NCI-H2107 (cell line): ENCODE measurements around the gene SEMA3G.

Source experiments
- DNase-seq: peaks from one replicate; lab custom pipeline; 2025; lab: John Stamatoyannopoulos, UW

Gene SEMA3G

DNA sequence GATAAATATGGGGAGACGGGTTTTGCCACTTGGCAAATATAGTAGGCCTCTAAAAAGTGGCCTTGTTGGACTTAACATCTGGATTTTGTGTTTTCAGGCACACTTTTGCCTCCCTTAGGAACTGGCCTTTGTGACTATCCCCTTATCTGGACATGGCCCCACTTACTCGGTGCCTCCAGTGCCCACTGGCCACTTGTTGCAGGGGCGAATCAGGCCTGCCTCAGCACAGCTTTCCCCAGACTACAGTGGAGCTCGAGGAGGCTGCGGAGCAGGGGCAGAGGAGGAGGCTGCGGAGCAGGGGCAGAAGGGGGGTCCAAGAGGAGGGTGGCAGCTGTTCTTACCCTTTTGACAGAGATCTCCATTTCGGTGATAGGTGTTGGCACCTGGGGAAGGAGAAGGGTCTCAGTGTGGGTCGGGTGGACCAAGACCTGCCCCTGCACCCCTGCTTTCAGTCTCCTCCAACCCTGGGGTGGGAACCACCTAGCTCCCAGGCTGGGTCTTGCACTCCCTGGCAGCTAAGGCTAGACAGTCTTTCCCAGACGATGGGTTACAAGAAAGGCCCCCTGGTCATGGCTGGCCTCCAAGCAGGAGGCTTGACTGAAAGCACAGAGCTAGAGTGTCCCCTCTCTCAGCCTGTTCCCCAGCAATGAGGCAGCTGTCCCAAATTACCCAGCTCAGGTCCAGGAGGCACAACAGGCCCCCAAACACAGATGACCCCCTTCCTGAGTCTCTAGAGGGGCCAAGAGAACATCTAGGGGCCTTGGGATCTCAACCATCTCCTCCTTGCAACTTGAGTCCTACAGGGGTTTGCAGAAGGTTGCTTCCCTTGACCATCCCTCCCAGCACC lies 6.1 kb downstream of the SEMA3G start:
- DNase-seq = no peak

DNA sequence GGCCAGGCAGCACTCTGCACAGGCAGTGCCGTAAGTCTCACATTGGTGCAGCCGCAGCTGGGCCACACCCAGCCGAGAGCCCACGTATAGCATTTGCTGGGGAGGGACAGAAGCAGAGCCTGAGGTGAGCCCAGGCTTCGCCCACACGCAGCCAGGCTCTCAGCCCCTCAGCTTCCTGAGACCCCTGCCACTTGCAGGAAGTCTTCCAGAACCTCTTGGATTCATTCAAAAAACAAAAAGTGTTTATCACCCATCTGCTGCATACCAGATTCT lies 6.9 kb downstream of the SEMA3G start:
- no peak for DNase-seq

DNA sequence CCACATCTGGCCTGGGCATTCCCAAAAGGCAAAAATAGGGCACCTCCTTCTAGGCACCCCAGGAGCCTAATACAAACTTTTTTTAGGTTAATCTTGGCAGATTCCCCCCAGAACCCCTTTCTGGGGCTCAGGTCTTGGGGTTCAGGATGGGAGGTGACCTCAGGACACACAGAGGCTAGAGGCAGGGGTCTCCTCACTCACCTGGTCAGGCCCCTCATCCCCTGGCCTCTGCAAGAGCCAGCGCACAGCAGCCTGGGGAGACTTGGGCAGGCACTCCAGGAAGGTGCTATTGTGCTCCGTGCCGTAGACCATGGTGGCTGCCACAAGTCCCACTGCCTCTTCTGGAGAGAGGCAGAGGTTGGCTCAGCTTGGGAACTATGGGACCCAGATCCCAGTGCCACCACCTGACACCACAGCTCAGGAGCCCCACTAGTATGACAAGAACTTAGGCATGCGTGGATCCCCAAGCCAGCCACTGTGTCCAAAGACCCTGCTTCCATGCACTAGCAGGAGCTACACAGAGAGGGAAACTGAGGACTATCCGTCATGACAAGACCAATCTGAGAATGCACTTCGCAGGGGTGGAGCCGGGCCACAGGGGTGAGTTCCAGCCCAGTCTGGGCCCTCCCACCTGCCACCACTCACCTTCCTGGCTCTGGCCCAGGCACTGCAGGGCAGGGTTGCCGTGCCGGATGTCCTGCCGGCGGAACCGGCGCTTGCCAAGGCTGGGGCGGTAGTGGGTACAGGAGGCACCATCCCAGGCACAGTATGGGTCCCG lies 7.4 kb downstream of the SEMA3G start:
- no peak for DNase-seq

DNA sequence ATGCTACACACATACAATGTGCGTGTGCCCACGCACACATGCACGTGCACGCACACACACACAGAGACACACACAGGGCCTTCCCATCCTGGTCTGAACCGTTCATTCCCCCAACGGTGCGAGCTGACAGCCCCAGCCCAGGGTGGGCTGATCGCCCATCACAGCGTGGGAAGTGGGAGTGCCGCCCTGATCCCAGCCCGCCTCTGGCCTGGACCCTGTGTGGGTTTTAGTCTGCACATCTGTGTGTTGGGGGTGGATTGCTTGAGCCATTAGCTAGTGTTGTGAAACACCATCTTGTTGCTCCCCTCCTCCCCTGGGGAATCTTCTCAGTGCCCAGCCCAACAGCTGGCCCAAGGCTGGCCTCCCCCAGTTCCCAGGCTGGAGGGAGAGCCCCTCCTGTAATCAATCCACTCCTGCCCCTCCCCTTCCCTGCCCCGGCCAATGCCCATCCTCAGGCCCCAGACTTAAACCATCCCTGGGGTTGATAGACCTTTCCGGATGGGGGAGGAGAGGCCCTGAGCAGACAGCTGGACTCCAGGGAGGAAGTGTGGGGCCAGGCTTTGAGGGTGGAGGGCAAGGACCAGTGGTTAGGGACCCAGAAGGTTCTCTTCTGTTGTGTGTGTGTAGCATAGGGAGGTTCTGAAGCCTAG lies 8.3 kb downstream of the SEMA3G start:
- DNase-seq = no peak

DNA sequence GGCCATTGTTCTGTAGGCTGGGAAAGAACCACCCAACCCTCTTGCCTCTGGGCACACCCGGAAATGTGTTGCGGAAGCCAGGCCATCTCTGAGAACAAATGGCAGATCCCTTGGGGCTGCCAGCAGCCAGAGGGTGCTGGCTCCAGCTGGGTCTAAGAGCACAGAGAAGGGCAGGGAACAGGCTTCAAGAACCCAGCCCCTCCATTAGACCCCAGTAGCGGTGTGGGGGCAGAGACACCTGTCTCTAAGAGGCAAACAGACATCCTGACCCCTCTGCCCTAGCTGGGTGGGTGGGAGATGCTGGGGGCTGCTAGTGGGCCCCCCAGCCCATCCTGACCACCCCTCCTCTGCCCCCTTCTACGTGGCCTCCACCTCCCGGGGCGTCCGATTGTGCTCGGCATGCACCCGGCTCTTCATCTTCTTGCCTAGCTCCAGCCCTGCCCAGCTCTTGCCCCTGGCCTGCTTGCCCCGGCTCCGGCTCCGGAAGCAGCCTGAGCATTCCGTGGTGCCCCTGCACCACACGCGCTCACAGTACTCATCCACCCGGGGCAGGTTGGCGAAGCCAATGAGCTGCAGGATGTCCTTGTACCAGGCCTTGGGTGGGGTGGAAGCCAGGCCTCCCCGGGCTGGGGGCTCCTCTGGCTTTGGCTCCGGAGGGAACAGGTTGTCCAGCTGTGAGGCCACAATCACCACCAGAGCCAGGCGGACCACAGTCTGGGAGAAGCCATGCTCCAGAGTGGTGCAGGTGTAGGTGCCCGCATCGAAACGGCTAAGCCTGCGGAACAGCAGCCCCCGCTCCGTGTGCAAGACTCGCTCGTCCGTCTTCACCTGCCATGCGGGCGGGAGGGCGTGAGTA lies 9.4 kb downstream of the SEMA3G start:
- DNase-seq = no peak

DNA sequence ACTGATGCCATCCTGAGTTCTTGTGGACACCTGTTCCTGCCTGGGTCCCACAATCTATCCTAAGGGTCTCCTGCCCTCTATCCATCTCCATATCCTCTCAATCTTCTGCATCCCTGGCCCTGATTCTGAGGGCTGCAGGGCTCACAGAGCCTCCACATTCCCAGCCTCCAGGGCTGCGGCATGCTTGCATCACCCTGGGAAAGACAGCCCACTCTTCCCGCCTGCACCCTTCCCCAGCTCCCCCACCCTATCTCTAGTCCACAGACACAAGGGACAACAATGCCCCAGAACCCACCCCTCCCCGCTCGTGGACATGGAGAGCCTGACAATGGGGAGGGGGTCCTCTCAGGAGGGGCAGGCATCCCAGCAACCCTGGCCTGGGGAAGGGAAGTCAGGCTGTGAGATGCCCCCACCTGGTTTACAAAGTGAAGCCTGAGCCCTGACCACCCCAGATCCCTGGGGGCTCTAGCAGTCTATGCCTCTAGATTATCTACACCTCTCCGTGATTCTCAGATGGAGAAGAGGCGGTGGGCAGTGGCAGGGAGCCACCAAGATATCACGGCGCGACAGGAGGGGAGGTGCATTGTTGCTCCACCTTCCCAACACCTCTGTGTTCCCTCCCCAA lies 10.3 kb downstream of the SEMA3G start:
- no peak for DNase-seq

DNA sequence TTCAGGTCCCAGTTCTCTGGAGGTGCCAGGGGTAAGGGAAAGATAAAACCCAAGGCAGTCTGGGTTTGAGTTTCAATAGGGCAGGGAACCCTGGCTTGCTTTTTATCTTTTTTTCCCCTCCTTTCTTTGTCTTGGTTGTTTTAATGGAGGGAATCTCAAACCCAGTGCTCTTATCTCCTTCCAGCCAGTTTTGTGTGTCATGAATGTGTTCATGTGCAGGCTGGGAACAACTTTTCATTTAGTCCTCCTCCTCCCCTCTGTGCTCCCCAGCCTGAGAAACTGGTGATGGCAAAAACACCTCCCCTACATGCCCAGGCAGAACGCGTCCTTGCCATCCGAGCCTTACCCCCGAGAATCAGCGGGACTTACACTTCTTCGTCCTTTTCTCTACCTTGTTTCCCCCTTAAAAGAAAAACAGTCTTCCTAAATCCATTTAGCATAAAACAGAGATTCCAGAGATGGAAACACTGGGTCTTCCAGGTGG lies 10.9 kb downstream of the SEMA3G start:
- DNase-seq = no peak

DNA sequence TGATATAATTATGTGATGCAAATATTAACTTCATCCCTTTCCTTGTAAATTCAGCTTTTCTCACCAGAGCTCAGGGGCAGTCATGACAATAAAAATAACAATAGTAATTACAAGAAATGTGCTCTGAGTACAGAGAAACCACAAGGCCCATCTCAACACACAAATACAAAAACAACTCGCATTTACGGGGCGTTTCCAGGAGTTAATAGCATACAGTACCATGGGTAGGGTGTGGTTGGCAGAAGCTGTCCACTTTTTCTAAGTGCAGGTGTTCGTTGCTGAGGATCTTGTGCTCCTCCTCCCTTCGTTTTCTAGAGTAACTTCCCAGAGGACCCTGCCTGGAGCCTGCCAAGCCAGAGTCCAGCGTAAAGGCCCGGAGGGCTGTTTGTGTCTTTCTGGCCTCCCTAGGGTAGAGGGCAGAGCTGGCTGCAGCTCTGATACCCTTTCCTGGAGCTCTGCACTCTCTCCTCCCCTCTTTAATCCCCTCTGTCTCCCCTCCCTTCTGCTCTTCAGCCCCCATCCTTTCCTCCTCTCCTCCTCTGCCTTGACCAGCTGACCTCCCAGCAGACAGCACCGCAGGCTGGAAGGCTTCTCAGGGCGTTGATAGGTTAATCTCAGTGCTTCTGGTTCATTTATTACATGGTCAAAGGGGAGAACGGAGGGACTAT lies 11.4 kb downstream of the SEMA3G start:
- DNase-seq = no peak

DNA sequence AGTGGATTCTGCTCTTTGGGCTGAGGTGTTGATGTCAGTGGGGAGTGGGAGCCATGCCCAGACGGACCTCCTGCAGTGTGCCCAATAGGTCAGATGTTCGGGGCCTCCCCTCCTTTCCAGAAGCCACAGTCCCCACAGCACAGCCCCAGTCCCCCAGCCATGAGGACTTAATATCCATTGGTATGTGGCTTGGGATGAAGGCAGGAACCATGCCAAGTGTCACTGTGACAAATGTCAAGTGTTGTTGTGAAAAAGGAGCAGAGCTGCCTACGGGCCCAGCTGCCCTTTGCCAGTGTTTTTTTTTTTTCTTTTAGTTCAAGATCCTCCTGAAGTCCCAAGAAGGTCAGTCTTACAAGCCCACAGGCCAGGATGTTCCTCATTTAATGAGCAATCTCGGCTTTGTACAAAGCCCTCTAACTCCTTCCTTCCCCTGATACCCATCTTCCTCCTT lies 12.2 kb downstream of the SEMA3G start:
- no peak for DNase-seq

DNA sequence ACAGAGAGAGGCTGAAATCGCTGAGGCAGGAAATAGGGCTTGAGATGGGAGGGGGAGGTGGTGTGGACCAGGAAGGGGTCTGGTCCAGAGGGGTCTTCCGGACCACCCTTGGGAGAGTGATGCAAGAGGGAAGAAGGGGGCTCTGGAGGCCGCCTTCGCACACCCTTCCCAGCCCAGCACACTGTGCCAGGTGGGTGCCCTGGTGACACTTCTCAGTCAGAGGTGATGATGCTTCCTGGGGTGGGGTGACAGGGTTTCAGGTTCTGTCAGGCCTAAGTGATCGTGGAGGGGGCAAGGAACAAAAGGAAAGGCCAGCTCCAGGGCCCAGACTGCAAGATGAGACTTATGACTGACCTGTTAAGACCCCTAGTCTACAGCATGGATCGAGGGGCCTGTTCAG lies 12.7 kb downstream of the SEMA3G start:
- DNase-seq = no peak

DNA sequence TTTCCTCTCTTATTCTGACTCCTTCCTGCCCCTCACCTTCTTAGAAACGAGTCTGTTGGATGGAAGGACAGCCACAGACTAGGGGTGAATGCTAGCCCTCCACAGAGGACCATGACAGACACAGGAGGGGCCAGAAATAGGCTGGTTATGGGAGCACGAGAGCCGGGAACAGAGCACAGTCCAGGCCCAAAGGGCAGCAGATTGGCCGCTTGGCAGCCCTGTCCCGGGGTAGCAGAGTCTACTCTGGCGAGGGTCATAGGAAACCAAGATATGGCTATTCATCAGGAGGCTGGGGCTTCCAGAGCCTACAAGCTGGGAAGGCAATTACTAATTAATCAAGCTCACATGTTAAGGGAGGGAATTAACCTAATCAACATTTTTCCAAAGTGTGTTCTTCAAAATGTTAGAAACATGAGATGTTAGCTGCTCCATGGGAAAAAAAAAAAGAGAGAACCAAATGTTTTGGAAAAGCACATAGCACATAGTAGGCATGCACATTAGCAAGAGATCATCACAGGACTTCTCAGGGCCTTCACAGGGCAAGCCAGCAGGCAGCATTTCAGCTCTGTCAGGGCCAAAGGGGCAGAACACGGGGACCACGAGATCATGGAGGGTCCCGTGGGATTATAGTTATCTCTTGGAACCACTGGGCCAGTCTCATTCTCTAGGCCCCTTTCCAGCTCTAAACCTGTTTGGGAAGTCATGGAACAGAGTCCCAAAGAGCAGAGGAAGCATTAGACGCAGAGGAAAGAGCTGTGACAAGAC lies 13.3 kb downstream of the SEMA3G start:
- no peak for DNase-seq

DNA sequence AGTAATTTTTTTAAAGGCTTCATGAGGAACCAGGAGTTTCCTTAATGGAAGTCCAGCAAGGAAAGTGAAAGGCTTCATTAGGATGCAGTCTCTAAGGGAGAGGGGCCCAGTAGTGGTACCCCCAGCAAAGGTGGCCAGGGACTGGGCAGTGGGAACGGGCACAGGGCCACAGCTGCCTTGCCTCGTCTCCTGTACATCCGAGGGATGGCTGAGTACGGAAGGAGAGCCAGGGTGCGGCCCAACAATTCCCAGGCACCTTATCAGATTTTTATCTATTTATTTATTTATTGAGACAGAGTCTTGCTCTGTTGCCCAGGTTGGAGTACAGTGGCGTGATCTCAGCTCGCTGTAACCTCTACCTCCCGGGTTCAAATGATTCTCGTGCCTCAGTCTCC lies 14.5 kb downstream of the SEMA3G start:
- no peak for DNase-seq

DNA sequence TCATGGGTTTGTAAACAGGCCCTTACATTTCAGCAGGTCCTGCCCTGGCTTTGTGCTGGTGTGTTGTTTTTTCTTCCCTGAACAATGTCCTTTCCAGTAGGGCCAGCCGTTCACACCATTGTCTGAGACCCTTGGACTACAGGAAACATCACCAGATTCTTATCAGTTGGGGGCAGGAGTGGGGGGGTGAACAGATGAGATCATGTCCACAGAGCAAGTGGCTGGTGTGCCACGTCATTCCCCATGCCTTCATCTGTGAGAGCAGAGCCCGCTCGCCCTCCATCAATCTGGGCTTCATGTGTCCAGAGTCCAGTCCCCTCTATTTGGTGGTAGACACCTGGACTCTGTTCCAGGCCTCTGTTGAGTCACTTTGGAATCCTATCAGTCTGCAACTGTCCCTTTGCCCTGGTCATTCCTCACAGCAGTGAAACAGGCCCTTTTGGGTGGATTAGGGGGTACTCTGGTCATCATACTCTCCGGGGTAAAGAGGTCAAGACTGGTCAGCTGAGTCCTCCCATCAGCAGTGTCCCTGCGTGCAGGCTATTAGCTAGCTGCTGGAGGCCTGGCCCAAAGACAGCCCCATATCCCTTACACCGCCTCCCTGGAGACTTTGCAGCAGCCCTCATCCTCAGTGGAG lies 15.0 kb downstream of the SEMA3G start:
- no peak for DNase-seq

DNA sequence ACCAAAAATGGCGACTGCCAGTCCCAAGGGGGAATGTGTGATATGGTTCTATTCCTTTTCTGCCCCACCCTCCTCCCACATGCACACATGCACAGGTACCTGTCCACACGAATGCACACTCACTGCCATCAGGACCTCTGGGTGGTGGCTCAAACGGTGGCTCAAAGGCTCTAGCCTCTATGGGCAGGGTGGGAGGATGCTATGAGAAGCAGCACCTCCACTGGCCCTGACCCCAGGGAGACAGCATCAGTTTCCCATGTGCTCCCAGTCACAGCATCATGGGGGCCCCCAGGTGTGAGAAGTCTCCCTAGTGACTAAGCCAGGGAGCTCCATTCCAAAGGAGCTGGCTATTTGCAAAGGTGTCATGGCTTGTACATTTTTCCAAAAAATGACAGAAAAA lies 15.9 kb downstream of the SEMA3G start:
- no peak for DNase-seq

DNA sequence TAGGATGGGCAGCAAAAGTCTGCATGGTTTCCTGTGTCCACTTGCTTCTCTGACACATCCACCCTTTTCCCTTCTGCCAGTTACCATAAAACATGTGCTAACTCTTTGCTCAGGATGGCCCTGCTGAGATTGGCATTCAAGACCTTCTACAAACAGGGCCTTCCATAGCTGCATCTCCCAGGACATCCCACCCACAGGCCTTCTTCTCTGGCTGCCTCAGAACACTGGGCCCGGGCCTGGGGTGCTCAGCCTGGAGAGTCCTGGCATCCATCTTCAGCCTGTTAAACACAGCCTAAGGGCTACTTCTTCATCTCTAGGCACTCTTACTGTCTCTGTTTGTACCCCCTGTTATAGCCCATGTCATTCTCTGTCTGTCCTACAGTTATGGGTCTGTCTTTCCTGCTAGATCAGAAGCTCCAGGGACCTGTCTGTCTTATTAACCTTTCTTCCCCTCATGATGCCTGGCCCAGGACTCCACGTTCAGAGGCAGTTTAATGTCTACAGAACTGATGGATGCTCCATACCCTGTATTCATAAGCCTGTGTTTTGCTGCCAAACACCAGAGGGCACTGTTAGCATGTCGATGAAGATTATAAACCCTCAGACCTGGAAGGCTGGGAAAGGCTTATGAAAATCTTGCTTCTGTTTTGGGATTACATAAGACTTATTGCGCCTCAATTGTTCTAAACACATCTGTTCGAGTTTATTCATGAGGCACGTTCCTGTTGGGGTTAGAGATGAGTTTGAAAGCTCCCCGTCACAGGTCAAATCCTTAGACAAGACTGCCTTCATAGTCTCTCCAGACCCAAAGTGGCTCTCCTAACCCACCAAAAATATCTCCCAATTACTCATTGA lies 16.5 kb downstream of the SEMA3G start:
- no peak for DNase-seq

DNA sequence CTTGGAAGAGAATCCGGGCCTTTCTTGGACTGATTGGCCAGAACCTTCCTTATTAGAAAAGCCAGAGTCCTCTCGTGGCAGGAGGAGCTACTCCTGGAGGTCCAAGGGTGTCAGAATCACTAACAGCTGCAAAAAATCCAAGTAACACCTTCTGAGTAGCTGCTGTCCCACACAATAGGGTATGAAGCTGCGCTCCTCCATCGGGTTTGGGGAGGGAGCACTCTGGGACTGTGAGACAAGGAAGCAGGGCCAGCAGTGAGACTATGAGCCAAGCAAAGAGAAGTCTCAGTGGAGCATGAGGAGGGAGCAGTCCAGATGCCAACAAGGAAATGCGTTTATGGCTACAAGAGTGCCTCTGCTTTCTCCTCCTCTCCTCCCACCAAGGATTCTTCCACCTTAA lies 21.7 kb downstream of the SEMA3G start:
- no peak for DNase-seq

DNA sequence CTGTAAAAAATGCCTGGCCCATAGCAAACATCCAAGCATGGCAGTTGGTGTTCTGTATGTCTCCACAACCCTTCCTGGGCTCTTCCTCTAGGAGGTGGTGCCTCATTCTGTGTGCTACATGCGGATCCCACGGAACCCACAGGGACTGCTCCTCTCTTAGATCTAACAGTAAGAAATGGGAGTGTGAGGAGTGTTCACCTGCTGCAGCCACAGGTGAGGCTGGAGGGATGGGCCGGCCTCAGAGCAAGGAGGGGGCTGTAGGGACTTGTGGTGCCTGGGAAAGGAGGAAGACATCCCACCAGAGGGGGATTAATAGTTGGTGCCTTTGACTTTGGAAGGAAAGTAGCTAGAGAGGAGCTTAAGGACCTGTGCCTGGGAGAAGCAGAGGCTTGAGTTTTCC lies 22.2 kb downstream of the SEMA3G start:
- DNase-seq = no peak

DNA sequence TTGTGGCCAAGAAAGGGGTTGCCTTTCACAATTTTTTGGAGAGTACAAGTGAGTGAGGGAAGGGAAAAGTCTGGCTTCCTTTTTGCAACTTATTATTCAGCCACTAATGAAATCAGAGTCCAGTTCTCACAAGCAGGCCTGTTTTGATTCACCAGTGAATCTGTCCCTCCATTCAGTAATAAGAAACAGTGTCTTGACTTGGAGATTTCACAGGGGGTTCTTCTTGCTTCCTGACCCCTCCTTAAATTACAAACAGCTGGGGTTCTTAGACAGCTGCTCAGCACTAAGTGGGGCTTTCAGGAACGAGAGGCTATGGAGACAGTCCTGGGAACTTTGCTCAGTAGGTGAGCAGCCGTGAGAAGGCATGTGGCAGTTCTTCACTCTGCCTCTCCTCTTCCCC lies 24.5 kb downstream of the SEMA3G start:
- DNase-seq = no peak

DNA sequence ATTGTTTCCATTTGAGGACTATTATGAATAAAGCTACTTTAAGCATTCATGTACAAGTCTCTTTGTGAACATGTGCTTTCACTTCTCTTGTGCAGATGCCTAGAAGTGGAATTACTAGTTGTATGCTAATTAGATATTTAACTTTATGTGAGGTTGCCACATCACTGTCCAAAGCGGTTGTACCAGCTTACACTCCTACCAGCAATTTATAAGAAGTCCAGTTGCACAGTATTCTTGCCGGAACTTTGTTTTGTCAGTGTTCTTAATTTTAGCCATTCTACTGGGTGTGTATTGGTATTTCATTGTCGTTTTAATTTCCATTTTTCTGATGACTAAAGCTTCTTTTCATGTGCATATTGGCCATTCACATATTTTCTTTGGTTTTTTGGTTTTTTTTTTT lies 29.1 kb downstream of the SEMA3G start:
- DNase-seq = no peak
